ENCODE data around the gene ZPR1.

GRCh38 chr11:116826751-116827431 is 39.1 kb upstream of the ZPR1 start:
- TF ChIP-seq CEBPB (IDR thresholded peaks at IDR 0.05) = no peak
- no peak for TF ChIP-seq REST (IDR thresholded peaks at IDR 0.05; ENCODE audit: low read depth)
- no peak for TF ChIP-seq EP300 (IDR thresholded peaks at IDR 0.05; ENCODE audit: borderline replicate concordance)
- TF ChIP-seq RAD21 (IDR thresholded peaks at IDR 0.05; ENCODE audit: low read depth) = no peak
- no peak for TF ChIP-seq TCF12 (IDR thresholded peaks at IDR 0.05; ENCODE audit: low read depth)

Data from Ishikawa (cell line).